HepG2 (cell line): Measurements from ENCODE around the gene CDC34. TPM values are rescaled to one million over a fixed set of nuclear protein-coding genes. Genes with fewer than 3 reads are reported as not detected.

ENCODE experiments used
- ATAC-seq: fragments of 200-7000 bp; cut with Tn5 transposase; 3 replicates; pipeline ENCODE4 v1.9.1; 2020; ENCODE audit warnings: mild to moderate bottlenecking, moderate library complexity
- BruUV-seq: library from RNA; stranded (reverse); fragments of 400-500 nt; replicated peaks from 2 replicates; lab custom pipeline; 2021; lab: Mats Ljungman, UMichigan
- CTCF ChIA-PET: fragments of 300-600 bp; formaldehyde crosslinking; extraction: SDS; loops from one replicate; lab custom pipeline; 2021; ENCODE audit warnings: low total read pairs, inconsistent platforms, low intra/inter-chr PET ratio; lab: Yijun Ruan, JAX
- POLR2A ChIA-PET: fragments of 350-600 bp; sonication (Branson Sonifier 250); formaldehyde crosslinking; loops from one replicate; lab custom pipeline; 2020; ENCODE audit warnings: antibody characterized with exemption, inconsistent platforms; lab: Yijun Ruan, JAX
- DNase-seq: peaks from one replicate; pipeline ENCODE4 v3.0.0-alpha.2; 2015; ENCODE audit warnings: low spot score
- FAIRE-seq: peaks from 3 replicates; lab custom pipeline; 2011; peaks lifted over from hg19 to GRCh38; lab: Jason Lieb, UNC
- H2AFZ ChIP-seq: one replicate; pipeline ENCODE4 v1.6.1; 2011; ENCODE audit warnings: low read length, inconsistent platforms
- H3K27ac ChIP-seq: fragments of 300-600 bp; 3 replicates; pipeline ENCODE4 v1.8.0; 2011; ENCODE audit warnings: mixed run types, mild to moderate bottlenecking, mixed read lengths, low read length, inconsistent platforms; ENCODE audit not compliant: insufficient read depth; ENCODE audit errors: extremely low read length
- H3K27me3 ChIP-seq, 2 experiments: fragments of 200-600 bp in 1 of 2; 2 replicates in 1 of 2; 3 replicates in 1 of 2; pipeline versions ENCODE4 v1.6.0 to v1.8.0; 2011; ENCODE audit warnings: low read length in 2 of 2, mild to moderate bottlenecking in 2 of 2, moderate library complexity in 2 of 2, inconsistent platforms in 1 of 2; ENCODE audit not compliant: insufficient read depth in 2 of 2, control insufficient read depth in 1 of 2
- H3K36me3 ChIP-seq, 2 experiments: fragments of 200-600 bp in 1 of 2; replicated peaks in 1 of 2; 2 replicates in 1 of 2; 3 replicates in 1 of 2; pipeline versions ENCODE4 v1.5.1 to v1.8.0; 2011; ENCODE audit warnings: low read length in 2 of 2, inconsistent platforms in 1 of 2; ENCODE audit not compliant: insufficient read depth in 2 of 2, control insufficient read depth in 1 of 2
- H3K4me1 ChIP-seq: 2 replicates; pipeline ENCODE4 v1.5.1; 2012; ENCODE audit warnings: low read length, inconsistent platforms; ENCODE audit not compliant: insufficient read depth
- H3K4me2 ChIP-seq: 2 replicates; pipeline ENCODE4 v1.6.0; 2011; ENCODE audit warnings: low read depth, low read length, inconsistent platforms
- H3K4me3 ChIP-seq, 3 experiments: fragments of 200-600 bp in 1 of 3; sonication (generic), shearing (Covaris generic) in 1 of 3; replicated peaks in 1 of 3; 2 replicates each; pipeline ENCODE4 v1.5.1; 2011 to 2016; ENCODE audit warnings: low read length in 3 of 3, inconsistent platforms in 2 of 3, low read depth in 2 of 3, mild to moderate bottlenecking in 2 of 3, control low read depth in 1 of 3, mixed read lengths in 1 of 3; ENCODE audit not compliant: insufficient read depth in 1 of 3
- H3K79me2 ChIP-seq: one replicate; pipeline ENCODE4 v1.6.1; 2011; ENCODE audit warnings: low read length, inconsistent platforms; ENCODE audit not compliant: insufficient read depth
- H3K9ac ChIP-seq: 2 replicates; pipeline ENCODE4 v1.6.0; 2011; ENCODE audit warnings: mild to moderate bottlenecking, low read depth, low read length, inconsistent platforms; ENCODE audit not compliant: insufficient read depth
- H3K9me3 ChIP-seq: 2 replicates; pipeline ENCODE4 v1.5.1; 2012; ENCODE audit warnings: mild to moderate bottlenecking, low read length
- H4K20me1 ChIP-seq: 2 replicates; pipeline ENCODE4 v1.6.0; 2011; ENCODE audit warnings: inconsistent platforms, mild to moderate bottlenecking, low read length, moderate library complexity; ENCODE audit not compliant: insufficient read depth
- ARID4A ChIP-seq: sonication (generic); formaldehyde crosslinking; IDR thresholded peaks from 2 replicates; pipeline ENCODE4 v1.5.0; 2020; ENCODE audit warnings: mild to moderate bottlenecking, missing genetic modification reagents, borderline replicate concordance
- FIP1L1 ChIP-seq: fragments of 200-400 bp; formaldehyde crosslinking; IDR thresholded peaks from 2 replicates; pipeline ENCODE4 v1.6.1; 2018; ENCODE audit warnings: low read depth, mild to moderate bottlenecking, low read length, moderate library complexity, borderline replicate concordance; ENCODE audit not compliant: insufficient read depth
- HHEX ChIP-seq: IDR thresholded peaks from 2 replicates; pipeline ENCODE4 v1.6.1; 2016; ENCODE audit warnings: control low read depth
- HIC2 ChIP-seq: sonication (generic); formaldehyde crosslinking; IDR thresholded peaks from 2 replicates; pipeline ENCODE4 v1.9.0; 2022; ENCODE audit warnings: low read depth, missing genetic modification reagents
- NFATC3 ChIP-seq: sonication (generic); formaldehyde crosslinking; IDR thresholded peaks from 2 replicates; pipeline ENCODE4 v1.5.1; 2020; ENCODE audit warnings: mild to moderate bottlenecking, missing genetic modification reagents
- NR2F6 ChIP-seq, 2 experiments: IDR thresholded peaks; 2 replicates each; pipeline ENCODE4 v1.6.1; 2016; ENCODE audit warnings: antibody characterized with exemption in 1 of 2, mild to moderate bottlenecking in 1 of 2
- NRL ChIP-seq: sonication (generic); formaldehyde crosslinking; IDR thresholded peaks from 2 replicates; pipeline ENCODE4 v1.5.0; 2020; ENCODE audit warnings: missing genetic modification reagents, mild to moderate bottlenecking, moderate library complexity, borderline replicate concordance
- PAX8 ChIP-seq: sonication (generic); formaldehyde crosslinking; IDR thresholded peaks from 2 replicates; pipeline ENCODE4 v1.8.0; 2022; ENCODE audit warnings: mild to moderate bottlenecking, missing genetic modification reagents, borderline replicate concordance
- POLR2A ChIP-seq, 2 experiments: IDR thresholded peaks; 2 replicates each; pipeline ENCODE4 v1.6.1; 2011; ENCODE audit warnings: low read depth in 2 of 2, low read length in 2 of 2, mild to moderate bottlenecking in 1 of 2, moderate library complexity in 1 of 2; ENCODE audit not compliant: insufficient read depth in 1 of 2
- RBM39 ChIP-seq: fragments of 200-400 bp; formaldehyde crosslinking; IDR thresholded peaks from one replicate; pipeline ENCODE4 v1.6.1; 2018; ENCODE audit warnings: antibody characterized with exemption, mild to moderate bottlenecking, low read depth, low read length; ENCODE audit not compliant: poor library complexity, severe bottlenecking
- SMARCC2 ChIP-seq: fragments of 450-650 bp; IDR thresholded peaks from 2 replicates; pipeline ENCODE4 v1.6.1; 2017; ENCODE audit warnings: antibody characterized with exemption, mild to moderate bottlenecking
- ZBTB37 ChIP-seq: sonication (generic); formaldehyde crosslinking; IDR thresholded peaks from 2 replicates; pipeline ENCODE4 v1.4.0; 2020; ENCODE audit warnings: mild to moderate bottlenecking, missing genetic modification reagents
- ZEB1 ChIP-seq: IDR thresholded peaks from 2 replicates; pipeline ENCODE4 v1.6.1; 2012; ENCODE audit warnings: mild to moderate bottlenecking, low read depth, inconsistent platforms; ENCODE audit not compliant: insufficient replicate concordance
- ZNF326 ChIP-seq: sonication (generic); formaldehyde crosslinking; IDR thresholded peaks from 2 replicates; pipeline ENCODE4 v1.4.0; 2020; ENCODE audit warnings: missing genetic modification reagents, borderline replicate concordance
- ZNF780A ChIP-seq: sonication (generic); formaldehyde crosslinking; IDR thresholded peaks from 2 replicates; pipeline ENCODE4 v1.8.0; 2022; ENCODE audit warnings: mild to moderate bottlenecking, missing genetic modification reagents, moderate library complexity
- WGBS: methylation state at CpG from one replicate; pipeline ENCODE4 v1.1.6; 2017; ENCODE audit warnings: low lambda C conversion rate; 5-methylcytosine and 5-hydroxymethylcytosine counted together
- in situ Hi-C: cut with HindIII; loops from 2 replicates; pipeline ENCODE4 v1.10.0; 2017; ENCODE audit warnings: low pct_unique_long_range_greater_than_20kb; ENCODE audit not compliant: extremely low pct_ligation_motif_present
- intact Hi-C: fragments of 100-400 bp; cut with micrococcal nuclease; formaldehyde crosslinking; loops from one replicate; pipeline ENCODE4 v1.10.0; 2022; ENCODE audit not compliant: unreplicated experiment
- polyA plus RNA-seq, 8 experiments: library from polyadenylated mRNA; depleted of rRNA in 3 of 8; stranded (reverse) in 7 of 8; unstranded in 1 of 8; fragments of >200 nt; fragmentation: Illumina TruSeq in 4 of 8; extraction: Trizol in 4 of 8; gene quantifications; 2 replicates each; pipeline versions ENCODE4 v1.2.1 to v1.2.3, GENCODE V29; 2011 to 2016; ENCODE audit warnings: low read depth in 4 of 8, missing spikeins in 1 of 8, mixed read lengths in 1 of 8; ENCODE audit not compliant: insufficient read depth in 1 of 8
- total RNA-seq, 5 experiments: library from RNA; depleted of rRNA; stranded (reverse); fragments of >200 nt; fragmentation: Illumina TruSeq; extraction: Trizol; gene quantifications; 2 replicates each; pipeline ENCODE4 v1.2.3, GENCODE V29; 2016; ENCODE audit warnings: low read depth in 1 of 5
- TF ChIP-seq, protein P1 (sequence below): IDR thresholded peaks from 2 replicates; pipeline ENCODE4 v1.6.1; 2012; ENCODE audit warnings: inconsistent platforms

The CDC34 gene
- total and polyA plus RNA-seq, 2 of the 13 experiments (the other 11 are each of a cell fraction or from before 2014, with no cell fraction given) = 138 to 150 TPM

DNA sequence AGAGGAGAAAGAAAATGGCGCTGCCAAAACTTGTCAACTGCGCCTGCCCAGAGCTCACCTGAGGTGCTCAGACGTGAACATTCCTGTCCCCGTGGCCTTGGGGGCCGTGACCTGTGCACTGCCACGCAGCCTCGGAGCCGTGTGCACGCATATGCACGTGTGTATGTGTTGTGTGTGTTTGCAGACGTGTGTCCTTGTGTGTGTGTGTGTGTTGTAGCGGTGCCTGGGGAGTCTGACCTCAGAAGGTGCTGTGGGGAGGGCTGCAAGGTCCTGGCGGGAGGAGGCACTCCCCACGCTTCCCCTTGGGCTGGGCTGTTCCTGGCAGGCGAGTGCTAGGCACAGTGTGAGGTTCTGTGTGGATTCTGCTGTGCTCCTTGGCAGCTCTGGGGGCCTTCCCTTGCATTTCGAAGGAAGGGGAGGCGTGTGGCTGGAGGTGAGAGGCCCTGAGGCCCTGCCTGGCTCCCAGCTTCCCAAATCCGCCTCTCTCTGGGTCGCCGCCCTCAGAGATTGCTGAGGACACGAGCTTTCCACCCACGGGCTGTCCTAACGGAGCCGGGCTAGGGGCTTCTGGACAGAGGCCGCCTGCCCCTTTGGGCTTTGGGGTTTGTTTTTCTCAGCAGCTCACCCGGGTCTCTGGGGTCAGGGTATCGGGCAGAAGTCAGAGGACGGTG is 45.3 kb downstream of the CDC34 start:
- Histone ChIP-seq H3K79me2 (peaks cover 71% of the 10 kb centered on the region), H3K9ac (peak overlapping the region; percentile 29; the same call in 1 of the 2 replicates), H3K4me3 (peak overlapping the region in 1 of 3 experiments; percentile 48; a peak in 2 of 6 replicates), H3K27ac (no peak overlapping the region), H2AFZ (no peak overlapping the region), H3K4me2 (peak overlapping the region; percentile 55; the same call in 1 of the 2 replicates), H3K27me3 (no peaks in the 10 kb centered on the region; a peak in 1 of 5 replicates), H3K9me3 (no peaks in the 10 kb centered on the region), H3K4me1 (peaks cover 16% of the 10 kb centered on the region), H4K20me1 (peaks cover 82% of the 10 kb centered on the region), H3K36me3 (peaks cover 31 to 32% of the 10 kb centered on the region in 2 experiments; a peak in 4 of 5 replicates)
- FAIRE-seq (no peak), DNase-seq (no peak), ATAC-seq (no peak)
- CTCF ChIA-PET = no interaction called here
- 91% methylated on average over 26 of the region's 28 CpGs for WGBS
- intact Hi-C loops = no loop called here
- in situ Hi-C loops = no loop called here
- POLR2A ChIA-PET = interaction anchor here (0.7 to 3.1 kb wide), 2 partner anchors 44 to 46 kb away, joined by 3 to 13 read pairs; no protein-coding TSS in a partner anchor
- BruUV-seq = no TSS peak
- TF ChIP-seq NFATC3 (CRISPR knock-in tag) = no peak
- TF ChIP-seq ZBTB37 (CRISPR knock-in tag) = no peak
- no peak for TF ChIP-seq RBM39
- TF ChIP-seq PAX8 (CRISPR knock-in tag) = no peak
- 0 out of 4 replicates have a peak, but pooled peaks of 1 of the 2 experiments have one; percentile 27 for TF ChIP-seq POLR2A (IDR thresholded peaks at IDR 0.05; ENCODE audit: insufficient read depth in 1 of 2, low read depth in 2 of 2, low read length in 2 of 2)
- no peak for TF ChIP-seq HHEX (CRISPR knock-in tag)
- TF ChIP-seq HIC2 (CRISPR knock-in tag) = no peak
- no peak for TF ChIP-seq FIP1L1
- no peak for TF ChIP-seq SMARCC2
- TF ChIP-seq NRL (CRISPR knock-in tag) = no peak
- no peak for TF ChIP-seq ZEB1
- TF ChIP-seq NR2F6 (IDR thresholded peaks at IDR 0.05) = no peak
- no peak for TF ChIP-seq NR2F6 (CRISPR knock-in tag; IDR thresholded peaks at IDR 0.05)
- 0 out of 2 replicates have a peak, but pooled peaks have one; percentile 22 for TF ChIP-seq ARID4A (CRISPR knock-in tag)
- TF ChIP-seq, protein P1, sequence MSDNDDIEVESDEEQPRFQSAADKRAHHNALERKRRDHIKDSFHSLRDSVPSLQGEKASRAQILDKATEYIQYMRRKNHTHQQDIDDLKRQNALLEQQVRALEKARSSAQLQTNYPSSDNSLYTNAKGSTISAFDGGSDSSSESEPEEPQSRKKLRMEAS = no peak
- TF ChIP-seq ZNF780A (CRISPR knock-in tag) = no peak
- TF ChIP-seq ZNF326 (CRISPR knock-in tag) = 0 out of 2 replicates have a peak, but pooled peaks have one; percentile 23
